ENCODE data around the gene SYNRG.
A peak's percentile ranks its signal among the peaks of the same experiment; 100 is the strongest.

The SYNRG gene

DNA sequence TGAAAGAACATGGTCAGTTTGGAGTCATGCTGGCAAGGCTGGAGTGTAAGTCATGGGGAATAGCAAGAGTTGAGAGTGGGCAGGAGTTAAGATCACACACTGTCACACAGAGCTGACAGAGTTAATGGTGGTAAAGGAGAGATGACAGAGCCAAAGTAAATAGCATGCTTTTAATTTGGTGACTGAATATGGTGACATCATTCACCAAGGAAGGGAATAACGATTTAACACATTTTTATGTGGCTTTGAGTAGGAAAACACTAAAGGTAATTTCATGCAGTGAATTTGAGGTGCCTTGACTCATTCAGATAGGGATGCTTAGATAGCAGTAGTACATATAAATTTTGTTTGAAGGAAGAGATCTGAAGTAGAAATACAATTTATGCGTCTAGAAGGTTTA lies 42.1 kb downstream of the SYNRG start (continued):
- TF ChIP-seq ZNF624 (tag by site-specific recombination; IDR thresholded peaks at IDR 0.05): no peak
- no peak for TF ChIP-seq ZNF221 (tag by site-specific recombination; IDR thresholded peaks at IDR 0.05; ENCODE audit: borderline replicate concordance)
- no peak for TF ChIP-seq ZNF341 (tag by site-specific recombination; IDR thresholded peaks at IDR 0.05; ENCODE audit: low read depth)
- TF ChIP-seq, protein P1, sequence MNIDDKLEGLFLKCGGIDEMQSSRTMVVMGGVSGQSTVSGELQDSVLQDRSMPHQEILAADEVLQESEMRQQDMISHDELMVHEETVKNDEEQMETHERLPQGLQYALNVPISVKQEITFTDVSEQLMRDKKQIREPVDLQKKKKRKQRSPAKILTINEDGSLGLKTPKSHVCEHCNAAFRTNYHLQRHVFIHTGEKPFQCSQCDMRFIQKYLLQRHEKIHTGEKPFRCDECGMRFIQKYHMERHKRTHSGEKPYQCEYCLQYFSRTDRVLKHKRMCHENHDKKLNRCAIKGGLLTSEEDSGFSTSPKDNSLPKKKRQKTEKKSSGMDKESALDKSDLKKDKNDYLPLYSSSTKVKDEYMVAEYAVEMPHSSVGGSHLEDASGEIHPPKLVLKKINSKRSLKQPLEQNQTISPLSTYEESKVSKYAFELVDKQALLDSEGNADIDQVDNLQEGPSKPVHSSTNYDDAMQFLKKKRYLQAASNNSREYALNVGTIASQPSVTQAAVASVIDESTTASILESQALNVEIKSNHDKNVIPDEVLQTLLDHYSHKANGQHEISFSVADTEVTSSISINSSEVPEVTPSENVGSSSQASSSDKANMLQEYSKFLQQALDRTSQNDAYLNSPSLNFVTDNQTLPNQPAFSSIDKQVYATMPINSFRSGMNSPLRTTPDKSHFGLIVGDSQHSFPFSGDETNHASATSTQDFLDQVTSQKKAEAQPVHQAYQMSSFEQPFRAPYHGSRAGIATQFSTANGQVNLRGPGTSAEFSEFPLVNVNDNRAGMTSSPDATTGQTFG (tag by site-specific recombination; IDR thresholded peaks at IDR 0.05; ENCODE audit: borderline replicate concordance): no peak
- no peak for TF ChIP-seq ZNF571 (tag by site-specific recombination; IDR thresholded peaks at IDR 0.05)
- peak; percentile 90 for TF ChIP-seq ZNF24 (tag by site-specific recombination; IDR thresholded peaks at IDR 0.05)
- TF ChIP-seq OVOL3 (tag by site-specific recombination; IDR thresholded peaks at IDR 0.05): peak; percentile 88
- no peak for TF ChIP-seq ZNF549 (tag by site-specific recombination; IDR thresholded peaks at IDR 0.05)
- no peak for TF ChIP-seq ZNF16 (tag by site-specific recombination; IDR thresholded peaks at IDR 0.05; ENCODE audit: low read depth)
- peak; percentile 85 for TF ChIP-seq ZNF324 (tag by site-specific recombination; IDR thresholded peaks at IDR 0.05)
- no peak for TF ChIP-seq ZFP3 (tag by site-specific recombination; IDR thresholded peaks at IDR 0.05; ENCODE audit: low read depth)
- TF ChIP-seq, protein P2, sequence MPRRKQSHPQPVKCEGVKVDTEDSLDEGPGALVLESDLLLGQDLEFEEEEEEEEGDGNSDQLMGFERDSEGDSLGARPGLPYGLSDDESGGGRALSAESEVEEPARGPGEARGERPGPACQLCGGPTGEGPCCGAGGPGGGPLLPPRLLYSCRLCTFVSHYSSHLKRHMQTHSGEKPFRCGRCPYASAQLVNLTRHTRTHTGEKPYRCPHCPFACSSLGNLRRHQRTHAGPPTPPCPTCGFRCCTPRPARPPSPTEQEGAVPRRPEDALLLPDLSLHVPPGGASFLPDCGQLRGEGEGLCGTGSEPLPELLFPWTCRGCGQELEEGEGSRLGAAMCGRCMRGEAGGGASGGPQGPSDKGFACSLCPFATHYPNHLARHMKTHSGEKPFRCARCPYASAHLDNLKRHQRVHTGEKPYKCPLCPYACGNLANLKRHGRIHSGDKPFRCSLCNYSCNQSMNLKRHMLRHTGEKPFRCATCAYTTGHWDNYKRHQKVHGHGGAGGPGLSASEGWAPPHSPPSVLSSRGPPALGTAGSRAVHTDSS (tag by site-specific recombination; IDR thresholded peaks at IDR 0.05): no peak
- TF ChIP-seq ZNF132 (tag by site-specific recombination; IDR thresholded peaks at IDR 0.05; ENCODE audit: borderline replicate concordance): no peak
- TF ChIP-seq ZNF157 (tag by site-specific recombination; IDR thresholded peaks at IDR 0.05): no peak
- TF ChIP-seq ZBTB20 (tag by site-specific recombination; IDR thresholded peaks at IDR 0.05): no peak
- TF ChIP-seq SETDB1 (IDR thresholded peaks at IDR 0.05; ENCODE audit: insufficient read length, low read length): no peak
- no peak for TF ChIP-seq KLF7 (tag by site-specific recombination; IDR thresholded peaks at IDR 0.05; ENCODE audit: borderline replicate concordance)
- TF ChIP-seq ZSCAN16 (tag by site-specific recombination; IDR thresholded peaks at IDR 0.05): no peak
- TF ChIP-seq GLI4 (tag by site-specific recombination; IDR thresholded peaks at IDR 0.05): no peak
- TF ChIP-seq ZNF768 (tag by site-specific recombination; IDR thresholded peaks at IDR 0.05): no peak
- TF ChIP-seq ZNF416 (tag by site-specific recombination; IDR thresholded peaks at IDR 0.05): no peak
- no peak for TF ChIP-seq ZNF280C (tag by site-specific recombination; IDR thresholded peaks at IDR 0.05)
- no peak; the same call in 1 of the 2 replicates for TF ChIP-seq ZNF623 (tag by site-specific recombination; IDR thresholded peaks at IDR 0.05)
- peak; percentile 95 for TF ChIP-seq INSM2 (tag by site-specific recombination; IDR thresholded peaks at IDR 0.05)
- TF ChIP-seq, protein P3, sequence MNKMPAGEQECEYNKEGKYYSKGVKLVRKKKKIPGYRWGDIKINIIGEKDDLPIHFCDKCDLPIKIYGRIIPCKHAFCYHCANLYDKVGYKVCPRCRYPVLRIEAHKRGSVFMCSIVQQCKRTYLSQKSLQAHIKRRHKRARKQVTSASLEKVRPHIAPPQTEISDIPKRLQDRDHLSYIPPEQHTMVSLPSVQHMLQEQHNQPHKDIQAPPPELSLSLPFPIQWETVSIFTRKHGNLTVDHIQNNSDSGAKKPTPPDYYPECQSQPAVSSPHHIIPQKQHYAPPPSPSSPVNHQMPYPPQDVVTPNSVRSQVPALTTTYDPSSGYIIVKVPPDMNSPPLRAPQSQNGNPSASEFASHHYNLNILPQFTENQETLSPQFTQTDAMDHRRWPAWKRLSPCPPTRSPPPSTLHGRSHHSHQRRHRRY (tag by site-specific recombination; IDR thresholded peaks at IDR 0.05): no peak
- no peak for TF ChIP-seq ZNF248 (tag by site-specific recombination; IDR thresholded peaks at IDR 0.05)
- TF ChIP-seq ZNF626 (tag by site-specific recombination; IDR thresholded peaks at IDR 0.05): no peak
- peak; percentile 87 for TF ChIP-seq ZNF184 (tag by site-specific recombination; IDR thresholded peaks at IDR 0.05)
- no peak for TF ChIP-seq ZNF555 (tag by site-specific recombination; conservative IDR thresholded peaks at IDR 0.05)
- TF ChIP-seq ZNF214 (tag by site-specific recombination; IDR thresholded peaks at IDR 0.05; ENCODE audit: borderline replicate concordance): no peak
